ENCODE measurements around the gene ABLIM1. TPM values are rescaled to one million over a fixed set of nuclear protein-coding genes. Genes with fewer than 3 reads are reported as not detected.
"Not testable (repeated sequence)": the region's sequence is repeated elsewhere in the genome, so short reads cannot be mapped to it uniquely, and the experiment has no call there.

The ABLIM1 gene
- 29.0 TPM for polyA plus RNA-seq (2012; ENCODE audit: insufficient read depth, insufficient read length)

- no peak for DNase-seq (ENCODE audit: low read depth, low spot score)
- H3K4me3 ChIP-seq (ENCODE audit: low read length): no peak within 1 kb of the TSS
These were observed at the start of gene ABLIM1 for GRCh38 chr10:114658175-114658574. ABLIM1 (minus strand) TSS chr10:114658275; CDS start chr10:114658200, 75 bp downstream.

DNA sequence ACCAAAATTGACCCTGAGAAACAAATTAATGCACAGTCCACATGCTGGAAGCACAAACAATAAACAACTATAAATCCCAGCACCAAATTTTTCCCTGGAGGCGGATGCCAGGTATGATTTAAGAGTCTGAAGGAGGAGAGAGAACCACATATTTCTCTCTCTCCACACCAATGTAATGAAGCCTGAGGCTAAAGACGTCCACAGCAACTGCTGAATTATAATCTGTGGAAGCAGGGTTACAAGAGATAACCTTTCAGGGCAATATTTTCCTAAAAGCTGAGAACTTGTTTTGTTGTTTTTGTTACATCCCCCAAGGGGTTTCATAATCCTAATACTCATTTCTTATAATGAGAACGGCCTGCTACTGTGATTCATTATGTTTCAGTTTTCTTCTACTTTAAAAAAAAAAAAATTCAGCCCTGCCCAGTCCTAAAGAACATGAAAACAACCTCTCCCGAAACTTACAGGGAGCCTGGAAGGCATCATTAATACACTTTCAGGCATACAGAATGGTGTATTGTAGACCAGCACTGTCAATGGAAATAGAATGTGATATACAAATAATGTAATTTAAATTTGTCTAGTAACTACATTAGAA lies 48.5 kb upstream of the ABLIM1 start:
- H3K4me3 ChIP-seq (ENCODE audit: low read length): no peak overlapping the region

GRCh38 chr10:114704679-114705078 lies 46.6 kb upstream of the ABLIM1 start:
- DNase-seq (ENCODE audit: low read depth, low spot score): no peak
- no peak overlapping the region for H3K4me3 ChIP-seq (ENCODE audit: low read length)

More for the DNA sequence above, 48.5 kb upstream of the ABLIM1 start:
- DNase-seq (ENCODE audit: low read depth, low spot score): no peak

- DNase-seq (ENCODE audit: low read depth, low spot score): peak; percentile 35
- H3K4me3 ChIP-seq (ENCODE audit: low read length): no peak overlapping the region
These were observed 45.5 kb upstream of the ABLIM1 start for GRCh38 chr10:114703377-114704107.

GRCh38 chr10:114698271-114699061 lies 40.4 kb upstream of the ABLIM1 start:
- H3K4me3 ChIP-seq (ENCODE audit: low read length): no peak overlapping the region
- no peak for DNase-seq (ENCODE audit: low read depth, low spot score)

GRCh38 chr10:114697061-114697598 lies 39.1 kb upstream of the ABLIM1 start:
- no peak overlapping the region for H3K4me3 ChIP-seq (ENCODE audit: low read length)
- DNase-seq (ENCODE audit: low read depth, low spot score): no peak

GRCh38 chr10:114696301-114696700 lies 38.2 kb upstream of the ABLIM1 start:
- peak; percentile 15 for DNase-seq (ENCODE audit: low read depth, low spot score)
- not testable (repeated sequence) for H3K4me3 ChIP-seq (ENCODE audit: low read length)

DNA sequence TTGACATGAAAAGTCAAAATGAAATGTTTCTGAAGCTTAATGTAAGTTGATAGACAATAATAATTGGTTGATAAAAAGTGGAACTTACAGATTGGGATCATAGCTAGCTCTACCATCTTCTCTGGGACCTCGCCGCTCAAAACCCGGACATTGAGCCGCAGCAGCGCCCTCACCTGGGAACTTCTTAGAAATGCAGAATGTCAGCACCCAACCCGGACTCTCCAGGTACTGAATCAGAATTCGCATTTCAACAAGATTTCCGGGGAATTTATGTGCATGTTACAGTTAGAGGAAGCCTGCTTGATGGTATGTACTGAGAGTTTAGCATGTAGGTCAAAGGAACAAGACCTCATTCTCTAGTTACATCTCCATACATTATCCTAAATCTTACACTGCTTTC lies 36.7 kb upstream of the ABLIM1 start:
- DNase-seq (ENCODE audit: low read depth, low spot score): peak; percentile 21
- H3K4me3 ChIP-seq (ENCODE audit: low read length): no peak overlapping the region

DNA sequence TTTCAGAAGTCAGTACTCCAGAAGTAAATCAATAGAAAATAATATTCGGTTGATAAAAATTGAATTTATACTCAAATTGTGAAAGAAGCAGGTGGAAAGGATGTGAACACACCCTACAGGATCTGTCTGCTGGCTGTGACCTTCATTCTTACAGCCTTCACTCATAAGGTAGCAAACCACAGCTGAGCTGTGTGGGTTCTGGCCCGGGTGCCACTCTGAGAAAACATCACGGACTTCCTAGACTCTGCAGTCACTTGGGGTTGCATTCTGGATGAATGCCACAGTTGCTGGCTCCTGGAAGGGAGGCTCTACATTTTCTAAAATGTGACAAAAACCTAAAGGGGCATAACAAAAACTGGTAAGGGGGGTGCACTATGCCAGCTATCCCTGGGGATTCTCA lies 36.0 kb upstream of the ABLIM1 start:
- H3K4me3 ChIP-seq (ENCODE audit: low read length): no peak overlapping the region
- DNase-seq (ENCODE audit: low read depth, low spot score): peak; percentile 61

- H3K4me3 ChIP-seq (ENCODE audit: low read length): no peak overlapping the region
- DNase-seq (ENCODE audit: low read depth, low spot score): no peak
These were observed 33.4 kb upstream of the ABLIM1 start for GRCh38 chr10:114691442-114691941.

DNA sequence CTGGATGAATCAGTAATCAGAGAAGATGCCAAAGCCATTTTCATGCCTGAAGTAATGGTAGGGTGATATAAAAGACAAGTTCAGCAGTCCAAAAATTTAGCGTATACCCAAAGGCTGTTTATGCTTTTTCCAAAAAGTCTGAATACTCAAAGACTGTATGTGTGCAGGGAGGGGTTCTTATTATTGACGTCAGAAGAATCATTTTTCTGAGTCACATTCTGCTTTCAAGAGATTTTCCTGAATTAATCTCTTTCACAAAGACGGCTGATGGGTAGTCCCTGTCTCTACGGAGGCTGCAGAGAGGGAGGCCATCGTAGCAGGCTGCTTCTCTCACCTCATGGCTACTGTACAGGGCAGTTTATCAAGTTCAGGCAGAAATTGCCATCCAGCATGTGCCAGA lies 30.7 kb upstream of the ABLIM1 start:
- H3K4me3 ChIP-seq (ENCODE audit: low read length): no peak overlapping the region

DNA sequence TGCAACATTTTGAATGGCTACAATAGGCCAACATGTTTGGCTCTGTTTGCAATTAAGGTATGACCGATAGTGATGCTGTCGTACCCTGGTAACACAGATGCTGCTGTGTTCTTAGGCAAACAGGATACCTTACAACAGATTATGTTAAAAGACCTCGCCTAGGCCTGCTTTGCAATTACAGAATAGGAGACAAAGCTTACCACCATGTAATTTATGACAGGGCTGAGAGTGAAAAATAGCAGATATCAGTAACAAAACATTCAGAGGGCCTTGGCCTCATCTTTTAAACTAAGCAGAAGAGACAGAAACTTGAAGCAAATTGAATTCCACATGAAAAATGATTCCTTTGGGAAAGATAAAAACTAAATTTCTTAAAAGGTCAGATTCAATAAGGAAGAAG lies 29.4 kb upstream of the ABLIM1 start:
- DNase-seq (ENCODE audit: low read depth, low spot score): no peak

More for the DNA sequence above, 30.7 kb upstream of the ABLIM1 start:
- DNase-seq (ENCODE audit: low read depth, low spot score): no peak

GRCh38 chr10:114686013-114686412 lies 27.9 kb upstream of the ABLIM1 start:
- H3K4me3 ChIP-seq (ENCODE audit: low read length): no peak overlapping the region
- DNase-seq (ENCODE audit: low read depth, low spot score): no peak

More for the DNA sequence above, 29.4 kb upstream of the ABLIM1 start:
- no peak overlapping the region for H3K4me3 ChIP-seq (ENCODE audit: low read length)

DNA sequence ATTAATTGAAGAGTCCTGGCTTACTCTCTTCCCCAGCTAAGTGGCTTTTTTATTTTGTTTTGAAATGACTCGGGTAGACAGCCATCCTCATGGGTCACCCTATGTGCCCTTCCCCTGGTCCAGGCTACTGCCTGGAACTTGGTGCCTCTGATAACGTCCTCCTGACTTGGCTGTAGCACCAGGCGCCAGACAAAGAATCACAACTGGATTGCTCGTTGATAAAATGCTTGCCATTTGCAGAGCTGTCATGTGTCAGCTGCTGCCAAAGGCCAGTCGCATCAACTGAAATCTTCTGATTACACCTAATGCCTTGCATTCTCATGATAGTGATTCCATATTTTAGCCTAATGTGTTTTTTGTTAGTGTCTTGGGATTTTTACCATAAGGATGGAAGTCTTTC lies 27.4 kb upstream of the ABLIM1 start:
- DNase-seq (ENCODE audit: low read depth, low spot score): no peak
- no peak overlapping the region for H3K4me3 ChIP-seq (ENCODE audit: low read length)

DNA sequence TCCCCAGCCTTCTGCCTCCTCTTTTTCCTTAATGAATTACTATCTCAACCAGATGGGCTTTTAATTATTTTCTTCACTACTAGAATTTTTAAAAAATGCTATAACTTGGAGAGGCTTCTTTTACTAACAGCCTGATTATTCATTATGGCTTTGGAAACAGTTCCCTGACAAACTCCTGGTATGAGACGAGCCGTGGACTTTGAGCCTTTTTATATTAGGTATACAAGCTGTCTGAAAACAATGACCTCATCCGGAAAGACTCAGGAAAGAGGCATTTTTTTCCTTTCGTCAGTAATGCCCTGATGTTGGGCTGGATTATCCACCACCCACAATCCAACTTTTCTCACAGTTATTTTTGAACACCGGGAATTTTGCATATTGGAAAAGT lies 26.7 kb upstream of the ABLIM1 start:
- no peak overlapping the region for H3K4me3 ChIP-seq (ENCODE audit: low read length)
- no peak for DNase-seq (ENCODE audit: low read depth, low spot score)

DNA sequence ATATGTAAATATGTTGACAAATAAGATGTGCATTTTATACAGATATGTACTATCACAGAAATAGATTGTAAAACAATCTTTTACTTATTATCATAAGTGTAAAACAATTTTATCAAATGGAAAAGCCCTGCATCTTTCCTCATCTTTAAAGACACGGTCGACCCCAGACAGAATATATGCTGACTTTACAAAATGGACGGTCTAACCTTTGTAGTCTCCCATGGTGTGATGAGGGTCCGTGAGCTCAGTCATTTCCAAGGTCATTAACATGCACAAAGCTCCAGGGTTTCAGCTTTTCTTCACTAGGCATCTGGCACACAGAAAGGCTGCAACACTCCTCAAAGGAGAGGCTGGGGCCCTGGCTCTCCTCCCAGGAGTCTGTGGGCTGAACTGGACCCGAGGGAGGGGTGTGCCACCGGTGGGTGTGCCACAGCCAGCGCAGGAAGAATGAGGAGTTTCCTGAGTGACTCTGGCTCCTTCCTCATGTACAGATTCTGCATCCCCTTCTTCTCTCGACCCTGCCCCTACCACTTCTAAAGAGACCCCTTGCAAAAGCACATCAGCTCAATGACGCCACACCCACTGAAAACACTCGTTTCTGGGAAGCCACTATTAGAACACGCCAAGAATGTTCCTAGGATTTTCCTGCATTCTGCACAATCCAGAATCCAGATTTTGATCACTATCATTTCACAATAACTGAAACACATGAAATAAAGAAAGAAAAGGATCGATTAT lies 26.2 kb upstream of the ABLIM1 start:
- no peak for DNase-seq (ENCODE audit: low read depth, low spot score)
- no peak overlapping the region for H3K4me3 ChIP-seq (ENCODE audit: low read length)

DNA sequence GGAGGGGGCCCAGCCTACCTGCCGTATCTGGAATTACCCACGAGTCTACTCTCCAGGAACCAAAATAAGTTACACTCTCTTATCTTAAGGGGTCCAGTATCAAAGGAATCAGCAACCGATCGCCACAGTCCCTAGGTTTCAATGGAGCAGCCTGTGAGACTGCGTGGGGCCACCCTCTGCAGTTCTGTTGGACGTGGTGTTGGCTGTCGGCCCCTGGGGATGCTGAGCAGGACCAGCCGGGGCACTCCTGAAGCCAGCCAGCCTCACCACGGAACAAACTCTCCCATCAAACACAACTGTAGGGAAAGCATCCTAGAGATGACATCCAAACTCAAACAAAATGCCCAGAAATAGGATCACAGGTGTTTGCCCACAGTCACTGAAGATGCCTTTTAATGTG lies 25.5 kb upstream of the ABLIM1 start:
- H3K4me3 ChIP-seq (ENCODE audit: low read length): no peak overlapping the region
- DNase-seq (ENCODE audit: low read depth, low spot score): no peak

GRCh38 chr10:114683162-114683561 lies 25.1 kb upstream of the ABLIM1 start:
- no peak overlapping the region for H3K4me3 ChIP-seq (ENCODE audit: low read length)
- no peak for DNase-seq (ENCODE audit: low read depth, low spot score)

DNA sequence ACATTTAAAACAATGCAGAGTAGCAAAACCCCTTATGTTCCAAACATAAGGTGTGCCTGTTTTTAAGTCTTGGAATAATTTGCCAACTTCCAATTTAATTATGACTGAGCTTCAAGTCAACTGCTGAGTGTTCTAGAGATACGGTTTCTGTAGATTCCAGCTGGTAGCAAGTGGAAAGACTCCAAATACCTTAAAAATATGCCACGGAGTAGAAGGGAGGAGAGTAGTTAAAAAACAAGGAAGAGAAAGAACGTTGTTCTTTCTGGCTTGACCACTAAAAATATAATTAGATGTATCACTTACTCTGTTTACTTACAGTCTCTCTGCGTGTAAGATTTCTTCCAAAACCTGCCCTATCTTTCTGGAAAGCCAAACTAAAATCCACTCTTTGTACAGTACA lies 24.5 kb upstream of the ABLIM1 start:
- no peak for DNase-seq (ENCODE audit: low read depth, low spot score)
- no peak overlapping the region for H3K4me3 ChIP-seq (ENCODE audit: low read length)

Data from Jurkat, Clone E6-1 (cell line).